ENCODE results near the gene SLC41A2.

DNA sequence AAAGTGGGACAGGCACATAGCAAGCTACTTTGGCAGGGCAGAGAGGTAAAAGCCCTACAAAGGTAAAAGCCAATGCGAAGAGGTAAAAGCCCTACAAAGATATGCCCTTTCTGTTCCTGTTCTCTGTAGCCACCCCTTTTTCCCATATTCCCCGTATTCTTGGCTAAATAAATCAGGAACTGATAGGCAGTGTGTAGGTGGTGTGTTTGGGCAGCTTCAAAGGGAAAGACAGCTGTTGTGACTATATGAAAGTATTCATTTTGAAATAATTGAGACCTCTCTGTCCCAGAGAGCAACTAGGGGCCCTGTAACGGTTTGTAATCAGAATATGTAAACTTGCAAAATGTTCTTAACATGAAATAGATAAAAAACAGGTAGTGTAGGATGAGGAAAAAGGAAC, 11.3 kb upstream of the SLC41A2 start:
- TF ChIP-seq HOXD13 (CRISPR knock-in tag; IDR thresholded peaks at IDR 0.05; ENCODE audit: borderline replicate concordance): no peak
- TF ChIP-seq, protein P1, sequence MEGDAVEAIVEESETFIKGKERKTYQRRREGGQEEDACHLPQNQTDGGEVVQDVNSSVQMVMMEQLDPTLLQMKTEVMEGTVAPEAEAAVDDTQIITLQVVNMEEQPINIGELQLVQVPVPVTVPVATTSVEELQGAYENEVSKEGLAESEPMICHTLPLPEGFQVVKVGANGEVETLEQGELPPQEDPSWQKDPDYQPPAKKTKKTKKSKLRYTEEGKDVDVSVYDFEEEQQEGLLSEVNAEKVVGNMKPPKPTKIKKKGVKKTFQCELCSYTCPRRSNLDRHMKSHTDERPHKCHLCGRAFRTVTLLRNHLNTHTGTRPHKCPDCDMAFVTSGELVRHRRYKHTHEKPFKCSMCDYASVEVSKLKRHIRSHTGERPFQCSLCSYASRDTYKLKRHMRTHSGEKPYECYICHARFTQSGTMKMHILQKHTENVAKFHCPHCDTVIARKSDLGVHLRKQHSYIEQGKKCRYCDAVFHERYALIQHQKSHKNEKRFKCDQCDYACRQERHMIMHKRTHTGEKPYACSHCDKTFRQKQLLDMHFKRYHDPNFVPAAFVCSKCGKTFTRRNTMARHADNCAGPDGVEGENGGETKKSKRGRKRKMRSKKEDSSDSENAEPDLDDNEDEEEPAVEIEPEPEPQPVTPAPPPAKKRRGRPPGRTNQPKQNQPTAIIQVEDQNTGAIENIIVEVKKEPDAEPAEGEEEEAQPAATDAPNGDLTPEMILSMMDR (tag by site-specific recombination; IDR thresholded peaks at IDR 0.05): no peak
- no peak for TF ChIP-seq ZNF132 (tag by site-specific recombination; IDR thresholded peaks at IDR 0.05; ENCODE audit: borderline replicate concordance)
- no peak for TF ChIP-seq SCRT1 (tag by site-specific recombination; IDR thresholded peaks at IDR 0.05; ENCODE audit: borderline replicate concordance)
- no peak for TF ChIP-seq ZNF24 (tag by site-specific recombination; IDR thresholded peaks at IDR 0.05)
- TF ChIP-seq BCL11A (tag by site-specific recombination; IDR thresholded peaks at IDR 0.05; ENCODE audit: low read depth): no peak
- TF ChIP-seq, protein P2, sequence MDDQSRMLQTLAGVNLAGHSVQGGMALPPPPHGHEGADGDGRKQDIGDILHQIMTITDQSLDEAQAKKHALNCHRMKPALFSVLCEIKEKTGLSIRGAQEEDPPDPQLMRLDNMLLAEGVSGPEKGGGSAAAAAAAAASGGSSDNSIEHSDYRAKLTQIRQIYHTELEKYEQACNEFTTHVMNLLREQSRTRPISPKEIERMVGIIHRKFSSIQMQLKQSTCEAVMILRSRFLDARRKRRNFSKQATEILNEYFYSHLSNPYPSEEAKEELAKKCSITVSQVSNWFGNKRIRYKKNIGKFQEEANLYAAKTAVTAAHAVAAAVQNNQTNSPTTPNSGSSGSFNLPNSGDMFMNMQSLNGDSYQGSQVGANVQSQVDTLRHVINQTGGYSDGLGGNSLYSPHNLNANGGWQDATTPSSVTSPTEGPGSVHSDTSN (CRISPR knock-in tag; IDR thresholded peaks at IDR 0.05): no peak
- TF ChIP-seq KLF16 (tag by site-specific recombination; IDR thresholded peaks at IDR 0.05): no peak
- no peak for TF ChIP-seq ZBTB8A (tag by site-specific recombination; IDR thresholded peaks at IDR 0.05)
- no peak for TF ChIP-seq WT1 (tag by site-specific recombination; IDR thresholded peaks at IDR 0.05)
- TF ChIP-seq, protein P3, sequence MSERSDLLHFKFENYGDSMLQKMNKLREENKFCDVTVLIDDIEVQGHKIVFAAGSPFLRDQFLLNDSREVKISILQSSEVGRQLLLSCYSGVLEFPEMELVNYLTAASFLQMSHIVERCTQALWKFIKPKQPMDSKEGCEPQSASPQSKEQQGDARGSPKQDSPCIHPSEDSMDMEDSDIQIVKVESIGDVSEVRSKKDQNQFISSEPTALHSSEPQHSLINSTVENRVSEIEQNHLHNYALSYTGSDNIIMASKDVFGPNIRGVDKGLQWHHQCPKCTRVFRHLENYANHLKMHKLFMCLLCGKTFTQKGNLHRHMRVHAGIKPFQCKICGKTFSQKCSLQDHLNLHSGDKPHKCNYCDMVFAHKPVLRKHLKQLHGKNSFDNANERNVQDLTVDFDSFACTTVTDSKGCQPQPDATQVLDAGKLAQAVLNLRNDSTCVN (tag by site-specific recombination; optimal IDR thresholded peaks at IDR 0.05): no peak
- no peak for TF ChIP-seq ZNF274 (IDR thresholded peaks at IDR 0.05; ENCODE audit: low read length)
- no peak for TF ChIP-seq ZNF274 (tag by site-specific recombination; IDR thresholded peaks at IDR 0.05; ENCODE audit: borderline replicate concordance)
- no peak for TF ChIP-seq ZNF768 (tag by site-specific recombination; IDR thresholded peaks at IDR 0.05)
- TF ChIP-seq, protein P4, sequence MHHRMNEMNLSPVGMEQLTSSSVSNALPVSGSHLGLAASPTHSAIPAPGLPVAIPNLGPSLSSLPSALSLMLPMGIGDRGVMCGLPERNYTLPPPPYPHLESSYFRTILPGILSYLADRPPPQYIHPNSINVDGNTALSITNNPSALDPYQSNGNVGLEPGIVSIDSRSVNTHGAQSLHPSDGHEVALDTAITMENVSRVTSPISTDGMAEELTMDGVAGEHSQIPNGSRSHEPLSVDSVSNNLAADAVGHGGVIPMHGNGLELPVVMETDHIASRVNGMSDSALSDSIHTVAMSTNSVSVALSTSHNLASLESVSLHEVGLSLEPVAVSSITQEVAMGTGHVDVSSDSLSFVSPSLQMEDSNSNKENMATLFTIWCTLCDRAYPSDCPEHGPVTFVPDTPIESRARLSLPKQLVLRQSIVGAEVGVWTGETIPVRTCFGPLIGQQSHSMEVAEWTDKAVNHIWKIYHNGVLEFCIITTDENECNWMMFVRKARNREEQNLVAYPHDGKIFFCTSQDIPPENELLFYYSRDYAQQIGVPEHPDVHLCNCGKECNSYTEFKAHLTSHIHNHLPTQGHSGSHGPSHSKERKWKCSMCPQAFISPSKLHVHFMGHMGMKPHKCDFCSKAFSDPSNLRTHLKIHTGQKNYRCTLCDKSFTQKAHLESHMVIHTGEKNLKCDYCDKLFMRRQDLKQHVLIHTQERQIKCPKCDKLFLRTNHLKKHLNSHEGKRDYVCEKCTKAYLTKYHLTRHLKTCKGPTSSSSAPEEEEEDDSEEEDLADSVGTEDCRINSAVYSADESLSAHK (tag by site-specific recombination; IDR thresholded peaks at IDR 0.05): no peak

Data from HEK293 (cell line).